ENCODE results near the gene TUBB. TPM values are rescaled to one million over a fixed set of nuclear protein-coding genes. Genes with fewer than 3 reads are reported as not detected.

The TUBB gene
- total and polyA plus RNA-seq, 12 donors: 90.3 to 473 (median 214) TPM

Small RNA genes within 50 kb of the gene (small RNA-seq; reads per million reads assigned to genes)
- gene RF00019 (0 reads per million in 2 donors), gene RN7SL353P (0 reads per million in 2 donors)

Other genes starting within 250 kb of the TUBB start
- 100 to 1,000 TPM in 8 of 9 donors, 10 to 100 TPM in 1; 85.7 to 667 (median 326) TPM for gene HLA-E, start 230.8 kb upstream of the TUBB start, total RNA-seq
- gene HLA-E, start 230.8 kb upstream of the TUBB start, polyA plus RNA-seq: 100 to 1,000 TPM; 126 to 285 (median 261) TPM
- gene GNL1, start 163.9 kb upstream of the TUBB start, total RNA-seq: 10 to 100 TPM; 27.4 to 75.6 (median 51.6) TPM
- 10 to 100 TPM; 33.2 to 86.7 (median 72.5) TPM for gene GNL1, start 163.9 kb upstream of the TUBB start, polyA plus RNA-seq
- 10 to 100 TPM in 5 of 9 donors, 1 to 10 TPM in 4; 1.8 to 20.2 (median 10.8) TPM for gene PRR3, start 163.1 kb upstream of the TUBB start, total RNA-seq
- gene PRR3, start 163.1 kb upstream of the TUBB start, polyA plus RNA-seq: 10 to 100 TPM; 20.3 to 25.5 (median 22.8) TPM
- gene ABCF1, start 148.9 kb upstream of the TUBB start, total RNA-seq: 10 to 100 TPM; 24.6 to 53.1 (median 36.2) TPM
- 10 to 100 TPM; 18.7 to 75.2 (median 41.3) TPM for gene ABCF1, start 148.9 kb upstream of the TUBB start, polyA plus RNA-seq
- 100 to 1,000 TPM in 1 of 9 donors, 10 to 100 TPM in 8; 33.3 to 102 (median 68.4) TPM for gene PPP1R10, start 103.1 kb upstream of the TUBB start, total RNA-seq
- 10 to 100 TPM; 28.8 to 99.1 (median 61.1) TPM for gene PPP1R10, start 103.1 kb upstream of the TUBB start, polyA plus RNA-seq
- 100 to 1,000 TPM in 1 of 9 donors, 10 to 100 TPM in 8; 51.0 to 105 (median 75.2) TPM for gene MRPS18B, start 102.5 kb upstream of the TUBB start, total RNA-seq
- 10 to 100 TPM; 43.0 to 90.5 (median 48.5) TPM for gene MRPS18B, start 102.5 kb upstream of the TUBB start, polyA plus RNA-seq
- gene ATAT1, start 93.5 kb upstream of the TUBB start, total RNA-seq: 10 to 100 TPM in 1 of 9 donors, 1 to 10 TPM in 7, under 1 TPM in 1; 0.78 to 10.1 (median 6.8) TPM
- gene ATAT1, start 93.5 kb upstream of the TUBB start, polyA plus RNA-seq: 10 to 100 TPM; 10.1 to 16.3 (median 13.0) TPM
- 10 to 100 TPM in 8 of 9 donors, 1 to 10 TPM in 1; 1.8 to 25.7 (median 16.6) TPM for gene C6orf136, start 73.2 kb upstream of the TUBB start, total RNA-seq
- gene C6orf136, start 73.2 kb upstream of the TUBB start, polyA plus RNA-seq: 10 to 100 TPM; 20.0 to 73.7 (median 49.7) TPM
- 10 to 100 TPM; 16.4 to 39.7 (median 28.0) TPM for gene DHX16, start 47.3 kb upstream of the TUBB start, total RNA-seq
- 10 to 100 TPM; 37.7 to 75.9 (median 39.0) TPM for gene DHX16, start 47.3 kb upstream of the TUBB start, polyA plus RNA-seq
- 10 to 100 TPM in 8 of 9 donors, 1 to 10 TPM in 1; 6.4 to 58.9 (median 37.3) TPM for gene PPP1R18, start 33.7 kb upstream of the TUBB start, total RNA-seq
- gene PPP1R18, start 33.7 kb upstream of the TUBB start, polyA plus RNA-seq: 100 to 1,000 TPM in 2 of 3 donors, 10 to 100 TPM in 1; 33.1 to 120 (median 115) TPM
- 10 to 100 TPM in 4 of 9 donors, 1 to 10 TPM in 5; 1.8 to 22.6 (median 10.0) TPM for gene NRM, start 29.4 kb upstream of the TUBB start, total RNA-seq
- gene NRM, start 29.4 kb upstream of the TUBB start, polyA plus RNA-seq: 10 to 100 TPM; 11.4 to 39.3 (median 24.9) TPM
- 10 to 100 TPM in 5 of 9 donors, 1 to 10 TPM in 4; 2.8 to 27.6 (median 12.0) TPM for gene MDC1, start 3.1 kb upstream of the TUBB start, total RNA-seq
- 10 to 100 TPM; 16.8 to 26.9 (median 21.0) TPM for gene MDC1, start 3.1 kb upstream of the TUBB start, polyA plus RNA-seq
- gene FLOT1, start 22.3 kb downstream of the TUBB start, total RNA-seq: 100 to 1,000 TPM; 162 to 449 (median 338) TPM
- gene FLOT1, start 22.3 kb downstream of the TUBB start, polyA plus RNA-seq: 100 to 1,000 TPM; 390 to 599 (median 411) TPM
- 10 to 100 TPM in 7 of 9 donors, 1 to 10 TPM in 2; 1.6 to 66.2 (median 38.2) TPM for gene IER3, start 24.2 kb downstream of the TUBB start, total RNA-seq
- 100 to 1,000 TPM in 1 of 3 donors, 10 to 100 TPM in 2; 10.3 to 136 (median 49.1) TPM for gene IER3, start 24.2 kb downstream of the TUBB start, polyA plus RNA-seq
- gene DDR1, start 164.2 kb downstream of the TUBB start, total RNA-seq: 100 to 1,000 TPM in 4 of 9 donors, 10 to 100 TPM in 5; 33.5 to 239 (median 81.2) TPM
- gene DDR1, start 164.2 kb downstream of the TUBB start, polyA plus RNA-seq: 10 to 100 TPM; 18.0 to 53.3 (median 50.5) TPM
- gene GTF2H4, start 187.9 kb downstream of the TUBB start, total RNA-seq: 10 to 100 TPM in 7 of 9 donors, 1 to 10 TPM in 2; 3.7 to 48.6 (median 17.4) TPM
- gene GTF2H4, start 187.9 kb downstream of the TUBB start, polyA plus RNA-seq: 10 to 100 TPM; 30.8 to 71.9 (median 57.8) TPM
- 10 to 100 TPM; 17.1 to 51.6 (median 31.1) TPM for gene VARS2, start 193.9 kb downstream of the TUBB start, total RNA-seq
- 10 to 100 TPM; 21.2 to 89.6 (median 55.4) TPM for gene VARS2, start 193.9 kb downstream of the TUBB start, polyA plus RNA-seq
- gene SFTA2, start 211.8 kb downstream of the TUBB start, total RNA-seq: 1 to 10 TPM in 1 of 9 donors, under 1 TPM in 2, not detected in 6; 0.38 to 1.5 (median 0.39) TPM
- gene SFTA2, start 211.8 kb downstream of the TUBB start, polyA plus RNA-seq: under 1 TPM in 2 of 3 donors, not detected in 1; 0.20 to 0.24 TPM
- not detected for gene MUCL3, start 220.6 kb downstream of the TUBB start, total RNA-seq
- under 1 TPM in 2 of 3 donors, not detected in 1; under 0.01 to 0.02 TPM for gene MUCL3, start 220.6 kb downstream of the TUBB start, polyA plus RNA-seq